Gastroesophageal sphincter (tissue), 3 donors: ENCODE results near the gene RABAC1.

ENCODE experiments used
- EP300 ChIP-seq: sonication (generic); formaldehyde crosslinking; IDR thresholded peaks from one replicate; pipeline ENCODE4 v1.6.1; 2017; ENCODE audit warnings: antibody characterized with exemption, mild to moderate bottlenecking
- POLR2A ChIP-seq, 2 donors: fragments of 450-650 bp; IDR thresholded peaks; one replicate each; pipeline ENCODE4 v1.6.1; 2017; ENCODE audit warnings: antibody characterized with exemption in 2 of 2, mild to moderate bottlenecking in 2 of 2, moderate library complexity in 1 of 2
- POLR2AphosphoS5 ChIP-seq: sonication (generic); formaldehyde crosslinking; IDR thresholded peaks from one replicate; pipeline ENCODE4 v1.6.1; 2017; ENCODE audit warnings: antibody characterized with exemption
- TF ChIP-seq, protein P1 (sequence below), 4 experiments: fragments of 200-600 bp in 2 of 4; fragments of 450-650 bp in 2 of 4; sonication (generic) in 1 of 4; IDR thresholded peaks; one replicate each; pipeline ENCODE4 v1.5.1; 2017 to 2019; ENCODE audit warnings: antibody characterized with exemption in 4 of 4, mild to moderate bottlenecking in 2 of 4, moderate library complexity in 2 of 4

DNA sequence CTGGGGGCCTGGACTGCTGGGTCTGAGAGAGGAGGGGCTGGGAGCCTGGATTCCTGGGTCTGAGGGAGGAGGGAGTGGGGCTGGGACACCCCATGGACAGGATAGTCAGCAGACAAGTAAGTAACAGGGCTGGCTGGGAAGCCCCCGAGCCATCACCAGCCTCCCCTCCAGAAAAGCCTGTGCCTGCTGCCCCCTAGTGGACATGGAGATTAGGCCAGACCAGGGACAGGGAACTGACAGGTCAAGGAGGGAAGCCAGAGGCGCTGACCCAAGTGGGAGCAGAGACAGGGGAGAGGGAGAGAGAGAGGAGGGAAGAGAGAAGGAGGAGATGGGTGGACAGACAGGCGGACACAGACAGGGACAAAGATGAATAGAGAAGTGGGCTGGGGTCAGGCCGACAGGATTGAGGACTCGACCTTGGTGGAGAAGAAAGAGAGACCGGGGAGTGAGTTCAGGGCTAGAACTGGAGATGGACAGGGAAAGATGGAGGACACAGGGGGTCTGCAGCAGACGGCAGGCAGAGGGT, 24.2 kb downstream of the RABAC1 start:
- TF ChIP-seq POLR2A (IDR thresholded peaks at IDR 0.05) (no peak), POLR2AphosphoS5 (no peak), EP300 (no peak)
- TF ChIP-seq, protein P1, sequence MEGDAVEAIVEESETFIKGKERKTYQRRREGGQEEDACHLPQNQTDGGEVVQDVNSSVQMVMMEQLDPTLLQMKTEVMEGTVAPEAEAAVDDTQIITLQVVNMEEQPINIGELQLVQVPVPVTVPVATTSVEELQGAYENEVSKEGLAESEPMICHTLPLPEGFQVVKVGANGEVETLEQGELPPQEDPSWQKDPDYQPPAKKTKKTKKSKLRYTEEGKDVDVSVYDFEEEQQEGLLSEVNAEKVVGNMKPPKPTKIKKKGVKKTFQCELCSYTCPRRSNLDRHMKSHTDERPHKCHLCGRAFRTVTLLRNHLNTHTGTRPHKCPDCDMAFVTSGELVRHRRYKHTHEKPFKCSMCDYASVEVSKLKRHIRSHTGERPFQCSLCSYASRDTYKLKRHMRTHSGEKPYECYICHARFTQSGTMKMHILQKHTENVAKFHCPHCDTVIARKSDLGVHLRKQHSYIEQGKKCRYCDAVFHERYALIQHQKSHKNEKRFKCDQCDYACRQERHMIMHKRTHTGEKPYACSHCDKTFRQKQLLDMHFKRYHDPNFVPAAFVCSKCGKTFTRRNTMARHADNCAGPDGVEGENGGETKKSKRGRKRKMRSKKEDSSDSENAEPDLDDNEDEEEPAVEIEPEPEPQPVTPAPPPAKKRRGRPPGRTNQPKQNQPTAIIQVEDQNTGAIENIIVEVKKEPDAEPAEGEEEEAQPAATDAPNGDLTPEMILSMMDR (IDR thresholded peaks at IDR 0.05) = peak in 3 of 4 experiments; percentile 66 to 72 (median 71)
